Chondrocyte (in vitro differentiated cells): ENCODE measurements around the gene NFE2L2. TPM values are rescaled to one million over a fixed set of nuclear protein-coding genes. Genes with fewer than 3 reads are reported as not detected.
A peak's percentile ranks its signal among the peaks of the same experiment; 100 is the strongest.

Experiments
- DNase-seq: peaks from one replicate; pipeline ENCODE4 v3.0.0; 2021; ENCODE audit warnings: mixed read lengths, low spot score
- H3K27ac Mint-ChIP-seq: one replicate; pipeline ENCODE4 v1.8.0; 2021; ENCODE audit warnings: mild to moderate bottlenecking, moderate library complexity, mixed read lengths; ENCODE audit not compliant: unreplicated experiment
- H3K27me3 Mint-ChIP-seq: 2 replicates; pipeline ENCODE4 v1.8.0; 2021; ENCODE audit warnings: low read depth, mixed read lengths
- H3K36me3 Mint-ChIP-seq: 2 replicates; pipeline ENCODE4 v1.8.0; 2021; ENCODE audit warnings: low read depth, mixed read lengths
- H3K4me1 Mint-ChIP-seq: 2 replicates; pipeline ENCODE4 v1.8.0; 2021; ENCODE audit warnings: low read depth, mild to moderate bottlenecking, mixed read lengths
- H3K4me3 Mint-ChIP-seq: one replicate; pipeline ENCODE4 v1.8.0; 2021; ENCODE audit warnings: mild to moderate bottlenecking, moderate library complexity, mixed read lengths; ENCODE audit not compliant: unreplicated experiment
- H3K9me3 Mint-ChIP-seq: 2 replicates; pipeline ENCODE4 v1.8.0; 2021; ENCODE audit warnings: low read depth, mixed read lengths
- CTCF ChIP-seq: fragments of 200-600 bp; sonication (generic); IDR thresholded peaks from 2 replicates; pipeline ENCODE4 v1.5.0; 2021; ENCODE audit warnings: antibody characterized with exemption, mild to moderate bottlenecking, moderate library complexity
- total RNA-seq: library from RNA; stranded (reverse); gene quantifications from 3 replicates; pipeline ENCODE4 v1.2.1, GENCODE V29; 2021

NFE2L2 gene
- total RNA-seq, 1 donor from 2014 or later, result 86.8 TPM

GRCh38 chr2:177212106-177212890 is 52.2 kb downstream of the NFE2L2 start, which contains the start of gene HNRNPA3:
TSS of gene HNRNPA3 (plus strand) at chr2:177212794. CDS start at chr2:177212800, 6 bp downstream.
- Mint-ChIP-seq H3K36me3 (peaks cover 15% of the 10 kb centered on the region), H3K4me1 (peaks cover 43% of the 10 kb centered on the region), H3K27ac (peak within 1 kb of the TSS; percentile 100), H3K9me3 (no peaks in the 10 kb centered on the region), H3K4me3 (peak within 1 kb of the TSS; percentile 91), H3K27me3 (no peaks in the 10 kb centered on the region)
- peak; percentile 100 for DNase-seq
- peak; percentile 67 for TF ChIP-seq CTCF

GRCh38 chr2:177211576-177212105 is 52.9 kb downstream of the NFE2L2 start:
- H3K36me3 Mint-ChIP-seq, result peaks cover 12% of the 10 kb centered on the region
- H3K27me3 Mint-ChIP-seq, result no peaks in the 10 kb centered on the region
- peak overlapping the region; percentile 91 for H3K4me3 Mint-ChIP-seq
- DNase-seq, result no peak
- H3K27ac Mint-ChIP-seq, result peak overlapping the region; percentile 100
- no peaks in the 10 kb centered on the region for H3K9me3 Mint-ChIP-seq
- no peak for TF ChIP-seq CTCF
- H3K4me1 Mint-ChIP-seq, result peaks cover 42% of the 10 kb centered on the region

GRCh38 chr2:177211169-177211568 is 53.4 kb downstream of the NFE2L2 start:
- Mint-ChIP-seq H3K27ac (peak overlapping the region; percentile 100), H3K27me3 (no peaks in the 10 kb centered on the region), H3K9me3 (no peaks in the 10 kb centered on the region), H3K36me3 (peaks cover 7% of the 10 kb centered on the region), H3K4me3 (peak overlapping the region; percentile 91), H3K4me1 (peaks cover 38% of the 10 kb centered on the region)
- no peak for DNase-seq
- no peak for TF ChIP-seq CTCF

GRCh38 chr2:177207101-177207500 is 57.4 kb downstream of the NFE2L2 start:
- H3K4me3 Mint-ChIP-seq, result no peak overlapping the region
- TF ChIP-seq CTCF, result no peak
- peaks cover 12% of the 10 kb centered on the region for H3K4me1 Mint-ChIP-seq
- DNase-seq, result no peak
- H3K27me3 Mint-ChIP-seq, result no peaks in the 10 kb centered on the region
- no peak overlapping the region for H3K27ac Mint-ChIP-seq
- no peaks in the 10 kb centered on the region for H3K36me3 Mint-ChIP-seq
- no peaks in the 10 kb centered on the region for H3K9me3 Mint-ChIP-seq

GRCh38 chr2:177204417-177204816 is 60.1 kb downstream of the NFE2L2 start:
- Mint-ChIP-seq H3K36me3 (no peaks in the 10 kb centered on the region), H3K9me3 (no peaks in the 10 kb centered on the region), H3K27me3 (no peaks in the 10 kb centered on the region), H3K4me1 (peaks cover 3% of the 10 kb centered on the region), H3K4me3 (no peak overlapping the region), H3K27ac (no peak overlapping the region)
- TF ChIP-seq CTCF, result no peak
- DNase-seq, result no peak
